AG09309 (cell line): ENCODE results near the gene VDR.

ENCODE experiments used
- DNase-seq: peaks from one replicate; pipeline ENCODE4 v3.0.0-alpha.2; 2010; ENCODE audit warnings: low read depth
- H3K4me3 ChIP-seq: 2 replicates; pipeline ENCODE4 v1.5.1; 2011; ENCODE audit warnings: mild to moderate bottlenecking, low read depth, low read length, moderate library complexity; ENCODE audit not compliant: control insufficient read depth
- TF ChIP-seq, protein P1 (sequence below): IDR thresholded peaks from 2 replicates; pipeline ENCODE4 v1.5.1; 2011; ENCODE audit warnings: mild to moderate bottlenecking, low read depth, low read length, inconsistent platforms; ENCODE audit not compliant: insufficient read depth, control insufficient read depth; ENCODE audit errors: missing control alignments

The VDR gene

DNA sequence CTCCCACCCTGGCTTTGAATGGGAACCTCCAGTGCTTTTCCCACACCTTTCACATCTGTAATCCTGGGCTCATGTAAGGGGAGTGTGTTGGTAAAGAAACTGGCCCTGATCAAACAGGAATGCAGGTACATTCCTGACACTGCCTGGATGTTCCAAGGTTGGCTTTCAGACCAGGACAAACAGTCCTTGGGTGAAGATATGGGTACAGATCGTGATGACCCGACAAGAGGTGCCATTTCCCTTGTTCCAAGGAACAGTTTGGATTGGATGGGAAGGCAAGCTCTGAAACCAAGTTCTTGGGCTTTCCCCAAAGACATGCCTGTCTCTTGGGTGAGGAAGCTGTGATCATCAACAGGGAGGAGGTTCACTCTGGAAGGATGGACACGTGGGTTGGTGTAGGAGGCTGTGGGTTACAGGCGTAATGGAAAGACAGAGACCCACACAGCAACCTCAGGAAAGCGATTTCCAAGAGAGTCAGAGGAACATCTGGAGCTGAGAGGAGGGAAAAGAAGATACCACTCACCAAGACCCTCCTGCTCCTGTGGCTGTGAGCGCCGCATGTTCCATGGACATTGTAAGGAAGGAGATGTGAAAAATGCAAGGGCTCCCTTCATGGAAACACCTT is 26.4 kb downstream of the VDR start:
- no peak overlapping the region for H3K4me3 ChIP-seq
- DNase-seq = no peak
- TF ChIP-seq, protein P1, sequence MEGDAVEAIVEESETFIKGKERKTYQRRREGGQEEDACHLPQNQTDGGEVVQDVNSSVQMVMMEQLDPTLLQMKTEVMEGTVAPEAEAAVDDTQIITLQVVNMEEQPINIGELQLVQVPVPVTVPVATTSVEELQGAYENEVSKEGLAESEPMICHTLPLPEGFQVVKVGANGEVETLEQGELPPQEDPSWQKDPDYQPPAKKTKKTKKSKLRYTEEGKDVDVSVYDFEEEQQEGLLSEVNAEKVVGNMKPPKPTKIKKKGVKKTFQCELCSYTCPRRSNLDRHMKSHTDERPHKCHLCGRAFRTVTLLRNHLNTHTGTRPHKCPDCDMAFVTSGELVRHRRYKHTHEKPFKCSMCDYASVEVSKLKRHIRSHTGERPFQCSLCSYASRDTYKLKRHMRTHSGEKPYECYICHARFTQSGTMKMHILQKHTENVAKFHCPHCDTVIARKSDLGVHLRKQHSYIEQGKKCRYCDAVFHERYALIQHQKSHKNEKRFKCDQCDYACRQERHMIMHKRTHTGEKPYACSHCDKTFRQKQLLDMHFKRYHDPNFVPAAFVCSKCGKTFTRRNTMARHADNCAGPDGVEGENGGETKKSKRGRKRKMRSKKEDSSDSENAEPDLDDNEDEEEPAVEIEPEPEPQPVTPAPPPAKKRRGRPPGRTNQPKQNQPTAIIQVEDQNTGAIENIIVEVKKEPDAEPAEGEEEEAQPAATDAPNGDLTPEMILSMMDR = no peak

DNA sequence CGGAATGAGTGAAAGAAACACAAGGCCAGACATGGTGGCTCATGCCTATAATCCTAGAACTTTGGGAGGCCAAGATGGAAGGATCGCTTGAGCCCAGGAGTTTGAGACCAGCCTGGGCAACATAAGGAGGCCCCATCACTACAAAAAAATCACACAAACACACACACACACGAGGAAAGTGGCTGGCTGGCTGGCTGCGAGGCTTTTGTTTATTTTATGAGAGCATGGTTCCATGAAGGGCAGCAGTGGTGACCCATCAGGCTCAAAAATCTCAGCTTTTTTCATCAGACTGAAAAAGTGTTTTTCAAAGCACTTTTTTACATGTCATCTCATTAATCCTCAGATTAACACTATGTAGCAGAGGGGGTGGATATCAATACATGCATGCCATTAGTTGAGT is 27.7 kb downstream of the VDR start:
- DNase-seq = no peak
- no peak overlapping the region for H3K4me3 ChIP-seq
- TF ChIP-seq, protein P1 = no peak

DNA sequence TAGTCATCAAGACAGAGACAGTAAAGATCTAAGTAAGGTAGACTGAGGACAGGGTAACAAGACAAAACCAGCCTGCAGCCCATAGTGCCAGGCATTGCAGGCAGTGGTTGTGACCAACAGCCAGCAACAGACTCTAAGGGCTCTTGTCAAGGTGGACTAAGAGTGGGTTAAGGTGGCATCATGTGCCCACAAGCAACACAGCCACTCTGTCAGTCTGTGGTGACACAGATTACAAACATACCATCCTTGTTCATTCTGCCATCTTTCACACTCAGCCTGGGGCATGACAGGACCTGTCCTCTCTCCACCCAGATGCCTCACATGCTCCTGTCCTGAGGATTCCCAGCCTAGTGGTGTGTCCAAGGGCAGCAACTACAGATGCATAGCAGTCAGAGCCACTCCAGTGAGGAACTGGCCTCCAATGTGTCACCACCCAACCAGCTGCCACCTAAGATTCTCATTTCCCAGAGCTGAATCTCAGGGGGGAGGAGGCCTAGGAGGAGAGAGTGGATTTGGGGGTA is 28.3 kb downstream of the VDR start:
- H3K4me3 ChIP-seq = no peak overlapping the region

DNA sequence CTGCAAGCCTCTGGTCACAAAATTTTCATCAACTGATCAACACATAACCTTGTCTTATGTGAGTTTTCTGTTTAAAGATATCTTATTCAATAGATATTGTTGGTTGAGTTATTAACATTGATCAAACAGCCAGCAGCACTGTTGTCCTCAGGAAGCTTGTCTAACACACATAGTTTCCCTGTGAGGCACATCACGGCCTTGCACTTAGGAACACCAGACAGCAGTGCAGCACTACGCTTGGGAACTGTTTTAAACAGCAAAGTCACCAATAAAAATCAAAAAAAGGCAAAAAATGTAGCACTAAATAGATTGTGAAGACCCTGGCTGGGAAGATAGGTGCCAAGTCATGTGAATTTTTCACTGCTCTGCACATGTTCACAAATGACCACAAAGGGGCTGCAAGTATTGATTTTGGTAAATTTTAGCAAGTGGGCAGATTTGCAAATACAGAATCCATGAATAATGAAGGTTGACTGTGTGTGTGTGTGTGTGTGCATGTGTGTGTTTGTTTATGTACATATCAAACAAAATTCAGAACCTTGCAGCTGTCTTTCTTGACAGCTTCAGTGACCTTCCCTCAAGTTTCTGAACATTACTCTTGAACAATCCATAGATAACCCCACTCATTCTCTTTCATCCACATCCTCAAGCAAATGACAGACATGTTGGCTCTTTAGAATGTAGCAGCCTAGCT is 28.9 kb downstream of the VDR start:
- no peak overlapping the region for H3K4me3 ChIP-seq
- TF ChIP-seq, protein P1 = no peak
- DNase-seq = no peak

More for the DNA sequence above, 28.3 kb downstream of the VDR start:
- TF ChIP-seq, protein P1 = no peak
- DNase-seq = no peak

DNA sequence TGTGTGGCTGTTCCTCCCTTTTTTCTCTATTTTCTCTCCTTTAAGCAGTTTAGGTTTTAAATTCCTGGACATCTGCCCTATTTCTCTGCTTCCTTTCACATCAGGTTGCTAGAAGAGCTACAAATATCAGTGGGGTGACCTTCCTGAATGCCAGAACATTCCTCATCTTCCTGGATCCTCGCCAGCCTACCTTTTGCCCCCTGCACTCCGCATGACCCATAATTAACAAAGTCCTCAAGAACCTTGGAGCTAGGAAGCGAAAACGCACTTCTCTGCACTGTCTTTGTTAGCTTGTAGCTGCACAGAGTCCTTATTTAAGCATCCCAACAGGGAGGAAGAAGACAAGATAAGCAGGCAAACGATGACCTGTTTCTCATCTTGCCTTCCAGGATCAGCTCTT is 30.5 kb downstream of the VDR start:
- TF ChIP-seq, protein P1 = no peak
- DNase-seq = no peak

DNA sequence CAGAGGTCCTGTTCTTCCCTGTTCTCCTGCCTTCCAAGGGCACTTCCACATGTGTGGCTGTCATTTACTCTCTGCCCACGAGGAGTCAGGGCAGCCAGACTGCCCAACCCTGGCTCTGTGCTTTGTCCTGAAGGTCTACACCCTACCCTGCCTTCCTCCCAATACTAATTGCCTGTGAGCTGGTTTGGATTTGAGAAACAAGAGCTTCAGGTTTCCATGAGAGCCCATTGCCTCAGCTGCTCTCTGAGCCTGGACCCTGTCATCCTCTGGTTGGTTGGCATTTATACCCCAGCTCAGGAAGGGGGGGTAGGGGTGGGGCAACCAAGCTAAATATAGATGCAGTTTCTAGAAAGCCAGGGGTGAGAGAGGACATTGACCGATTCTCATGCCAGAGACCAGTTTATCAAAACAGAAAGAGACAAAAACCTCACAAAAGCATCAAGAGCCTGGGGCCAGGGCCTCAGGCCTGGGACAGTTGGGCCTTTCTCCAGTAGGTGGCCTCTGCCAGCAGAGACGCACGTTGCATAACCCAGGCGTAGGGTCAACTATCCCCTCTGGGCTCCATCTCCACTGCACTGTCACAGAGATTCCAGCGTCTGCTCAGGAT is 34.5 kb downstream of the VDR start:
- DNase-seq = peak; percentile 52
- TF ChIP-seq, protein P1 = peak; percentile 58

More for the DNA sequence above, 30.5 kb downstream of the VDR start:
- no peak overlapping the region for H3K4me3 ChIP-seq

More for the DNA sequence above, 34.5 kb downstream of the VDR start:
- H3K4me3 ChIP-seq = no peak overlapping the region
